Measurements from ENCODE around the gene PCNA.

Gene PCNA

GRCh38 chr20:5160882-5161281 lies 41.1 kb upstream of the PCNA start:
- TF ChIP-seq REST (IDR thresholded peaks at IDR 0.05; ENCODE audit: insufficient read depth in 1 of 2, low read depth in 2 of 2, low read length in 2 of 2), result no peak
- no peak for TF ChIP-seq FOXP2 (optimal IDR thresholded peaks at IDR 0.05; ENCODE audit: borderline replicate concordance, extremely low read depth, extremely low read length, insufficient read depth)

GRCh38 chr20:5159928-5160327 lies 40.2 kb upstream of the PCNA start:
- TF ChIP-seq REST (IDR thresholded peaks at IDR 0.05; ENCODE audit: insufficient read depth in 1 of 2, low read depth in 2 of 2, low read length in 2 of 2) (no peak), TAF1 (IDR thresholded peaks at IDR 0.05; ENCODE audit: borderline replicate concordance, insufficient read depth, low read length) (no peak), SIN3A (IDR thresholded peaks at IDR 0.05; ENCODE audit: borderline replicate concordance, insufficient read depth, low read length) (no peak), POLR2AphosphoS5 (IDR thresholded peaks at IDR 0.05; ENCODE audit: low read depth, low read length) (no peak), FOXP2 (optimal IDR thresholded peaks at IDR 0.05; ENCODE audit: borderline replicate concordance, extremely low read depth, extremely low read length, insufficient read depth) (no peak)

GRCh38 chr20:5156675-5157448 lies 37.1 kb upstream of the PCNA start:
- TF ChIP-seq SIN3A (IDR thresholded peaks at IDR 0.05; ENCODE audit: borderline replicate concordance, insufficient read depth, low read length), result no peak

GRCh38 chr20:5155404-5155803 lies 35.6 kb upstream of the PCNA start:
- TF ChIP-seq TAF1 (IDR thresholded peaks at IDR 0.05; ENCODE audit: borderline replicate concordance, insufficient read depth, low read length), result no peak
- TF ChIP-seq SIN3A (IDR thresholded peaks at IDR 0.05; ENCODE audit: borderline replicate concordance, insufficient read depth, low read length), result no peak
- TF ChIP-seq POLR2AphosphoS5 (IDR thresholded peaks at IDR 0.05; ENCODE audit: low read depth, low read length), result no peak
- no peak for TF ChIP-seq FOXP2 (optimal IDR thresholded peaks at IDR 0.05; ENCODE audit: borderline replicate concordance, extremely low read depth, extremely low read length, insufficient read depth)
- no peak for TF ChIP-seq REST (IDR thresholded peaks at IDR 0.05; ENCODE audit: insufficient read depth in 1 of 2, low read depth in 2 of 2, low read length in 2 of 2)

- TF ChIP-seq SIN3A (IDR thresholded peaks at IDR 0.05; ENCODE audit: borderline replicate concordance, insufficient read depth, low read length) (no peak), FOXP2 (optimal IDR thresholded peaks at IDR 0.05; ENCODE audit: borderline replicate concordance, extremely low read depth, extremely low read length, insufficient read depth) (no peak), POLR2AphosphoS5 (IDR thresholded peaks at IDR 0.05; ENCODE audit: low read depth, low read length) (no peak), REST (IDR thresholded peaks at IDR 0.05; ENCODE audit: insufficient read depth in 1 of 2, low read depth in 2 of 2, low read length in 2 of 2) (no peak), TAF1 (IDR thresholded peaks at IDR 0.05; ENCODE audit: borderline replicate concordance, insufficient read depth, low read length) (no peak)
Observed at GRCh38 chr20:5154543-5154925, 34.8 kb upstream of the PCNA start.

Measured in PFSK-1 (cell line).